GM21619 (cell line): ENCODE data around the gene PFKL.

Experiments used
- ATAC-seq: cut with Tn5 transposase; IDR thresholded peaks from one replicate; pipeline ENCODE4 v1.9.1; 2021; ENCODE audit not compliant: unreplicated experiment

Gene PFKL

GRCh38 chr21:44374601-44375280 lies 74.9 kb downstream of the PFKL start:
- no peak for ATAC-seq

- ATAC-seq = no peak
Observed at GRCh38 chr21:44375281-44375651, 75.4 kb downstream of the PFKL start.

GRCh38 chr21:44375761-44376241 lies 75.9 kb downstream of the PFKL start:
- ATAC-seq = no peak

GRCh38 chr21:44376606-44377005 lies 76.8 kb downstream of the PFKL start:
- ATAC-seq = no peak
